IgD-negative memory B cell (primary cell): ENCODE measurements around the gene MBLAC2. TPM values are rescaled to one million over a fixed set of nuclear protein-coding genes. Genes with fewer than 3 reads are reported as not detected.

ENCODE experiments used
- H3K27ac Mint-ChIP-seq, 3 donors: one replicate each; pipeline ENCODE4 v1.8.0; 2020 to 2022; ENCODE audit warnings: mild to moderate bottlenecking in 3 of 3, mixed read lengths in 3 of 3, moderate library complexity in 1 of 3
- H3K27me3 Mint-ChIP-seq: one replicate; pipeline ENCODE4 v1.8.0; 2021; ENCODE audit warnings: mixed read lengths
- H3K36me3 Mint-ChIP-seq: one replicate; pipeline ENCODE4 v1.8.0; 2020; ENCODE audit warnings: mild to moderate bottlenecking, mixed read lengths
- H3K4me1 Mint-ChIP-seq, 3 donors: one replicate each; pipeline ENCODE4 v1.8.0; 2020 to 2022; ENCODE audit warnings: mixed read lengths in 3 of 3, mild to moderate bottlenecking in 1 of 3
- H3K4me3 Mint-ChIP-seq, 4 donors: one replicate each; pipeline ENCODE4 v1.8.0; 2020 to 2022; ENCODE audit warnings: mild to moderate bottlenecking in 4 of 4, mixed read lengths in 4 of 4, moderate library complexity in 3 of 4
- H3K9me3 Mint-ChIP-seq, 3 donors: one replicate each; pipeline ENCODE4 v1.8.0; 2020 to 2021; ENCODE audit warnings: mixed read lengths in 3 of 3, mild to moderate bottlenecking in 1 of 3
- polyA plus RNA-seq: library from polyadenylated mRNA; unstranded; fragments of 300-500 nt; fragmentation: Illumina TruSeq; gene quantifications from one replicate; pipeline ENCODE4 v1.2.3, GENCODE V29; 2021

MBLAC2 gene
- polyA plus RNA-seq, 1 donor from 2014 or later, result 3.7 TPM

GRCh38 chr5:90477621-90478215 lies 3.1 kb upstream of the MBLAC2 start:
- Mint-ChIP-seq H3K36me3 (no peaks in the 10 kb centered on the region), H3K4me1 (peaks cover 12 to 18% (median 16%) of the 10 kb centered on the region in 3 donors), H3K27me3 (no peaks in the 10 kb centered on the region), H3K4me3 (peak overlapping the region in 1 of 4 donors; percentile 25), H3K27ac (no peak overlapping the region), H3K9me3 (no peaks in the 10 kb centered on the region)

GRCh38 chr5:90477073-90477472 lies 2.5 kb upstream of the MBLAC2 start:
- no peaks in the 10 kb centered on the region for H3K27me3 Mint-ChIP-seq

GRCh38 chr5:90476391-90476790 lies 1.8 kb upstream of the MBLAC2 start:
- Mint-ChIP-seq H3K36me3 (no peaks in the 10 kb centered on the region), H3K27me3 (no peaks in the 10 kb centered on the region), H3K4me3 (peak overlapping the region in 2 of 4 donors; percentile 0 to 89), H3K4me1 (peaks cover 18 to 20% (median 20%) of the 10 kb centered on the region in 3 donors), H3K27ac (peak overlapping the region in 1 of 3 donors; percentile 87), H3K9me3 (no peaks in the 10 kb centered on the region)

More at GRCh38 chr5:90477073-90477472, 2.5 kb upstream of the MBLAC2 start:
- peak overlapping the region in 1 of 4 donors; percentile 25 for H3K4me3 Mint-ChIP-seq
- H3K36me3 Mint-ChIP-seq, result no peaks in the 10 kb centered on the region
- no peak overlapping the region for H3K27ac Mint-ChIP-seq
- no peaks in the 10 kb centered on the region for H3K9me3 Mint-ChIP-seq
- peaks cover 14 to 20% (median 20%) of the 10 kb centered on the region in 3 donors for H3K4me1 Mint-ChIP-seq

- peaks cover 23 to 27% (median 24%) of the 10 kb centered on the region in 3 donors for H3K4me1 Mint-ChIP-seq
- peak overlapping the region in 2 of 3 donors; percentile 16 to 87 for H3K27ac Mint-ChIP-seq
- H3K27me3 Mint-ChIP-seq, result no peaks in the 10 kb centered on the region
- no peaks in the 10 kb centered on the region for H3K9me3 Mint-ChIP-seq
- H3K36me3 Mint-ChIP-seq, result no peaks in the 10 kb centered on the region
- peak overlapping the region in 3 of 4 donors; percentile 89 to 99 (median 99) for H3K4me3 Mint-ChIP-seq
Observed at GRCh38 chr5:90475436-90475980, 937 bp upstream of the MBLAC2 start.

- H3K9me3 Mint-ChIP-seq, result no peaks in the 10 kb centered on the region
- H3K27me3 Mint-ChIP-seq, result no peaks in the 10 kb centered on the region
- H3K4me1 Mint-ChIP-seq, result peaks cover 25 to 29% (median 27%) of the 10 kb centered on the region in 3 donors
- H3K4me3 Mint-ChIP-seq, result peak overlapping the region; percentile 89 to 99 (median 99)
- peak overlapping the region; percentile 83 to 96 (median 87) for H3K27ac Mint-ChIP-seq
- peaks cover 2% of the 10 kb centered on the region for H3K36me3 Mint-ChIP-seq
Observed at GRCh38 chr5:90473396-90474234, 956 bp downstream of the MBLAC2 start.

- peaks cover 25 to 29% (median 27%) of the 10 kb centered on the region in 3 donors for H3K4me1 Mint-ChIP-seq
- H3K27ac Mint-ChIP-seq, result peak overlapping the region; percentile 83 to 96 (median 87)
- H3K36me3 Mint-ChIP-seq, result peaks cover 8% of the 10 kb centered on the region
- H3K27me3 Mint-ChIP-seq, result no peaks in the 10 kb centered on the region
- H3K9me3 Mint-ChIP-seq, result peaks cover 0 to 3% (median 0%) of the 10 kb centered on the region in 3 donors
- peak overlapping the region; percentile 89 to 99 (median 99) for H3K4me3 Mint-ChIP-seq
Observed at GRCh38 chr5:90472783-90473395, 1.7 kb downstream of the MBLAC2 start.

- H3K9me3 Mint-ChIP-seq, result no peaks in the 10 kb centered on the region
- H3K36me3 Mint-ChIP-seq, result peaks cover 5% of the 10 kb centered on the region
- peaks cover 0 to 11% (median 8%) of the 10 kb centered on the region in 3 donors for H3K4me1 Mint-ChIP-seq
- no peaks in the 10 kb centered on the region for H3K27me3 Mint-ChIP-seq
- no peak overlapping the region for H3K27ac Mint-ChIP-seq
- H3K4me3 Mint-ChIP-seq, result no peak overlapping the region
Observed at GRCh38 chr5:90461288-90461687, 13.3 kb downstream of the MBLAC2 start.

- Mint-ChIP-seq H3K9me3 (no peaks in the 10 kb centered on the region), H3K4me1 (no peaks in the 10 kb centered on the region), H3K36me3 (no peaks in the 10 kb centered on the region)
Observed at GRCh38 chr5:90446961-90447360, 27.6 kb downstream of the MBLAC2 start.

GRCh38 chr5:90440644-90441043 lies 33.9 kb downstream of the MBLAC2 start:
- Mint-ChIP-seq H3K9me3 (no peaks in the 10 kb centered on the region), H3K4me3 (peak overlapping the region in 2 of 4 donors; percentile 46 to 67), H3K27ac (no peak overlapping the region), H3K36me3 (peaks cover 3% of the 10 kb centered on the region), H3K4me1 (peaks cover 0 to 7% (median 3%) of the 10 kb centered on the region in 3 donors), H3K27me3 (peaks cover 2% of the 10 kb centered on the region)

More at GRCh38 chr5:90446961-90447360, 27.6 kb downstream of the MBLAC2 start:
- Mint-ChIP-seq H3K4me3 (no peak overlapping the region), H3K27me3 (no peaks in the 10 kb centered on the region), H3K27ac (no peak overlapping the region)

- peaks cover 3% of the 10 kb centered on the region for H3K36me3 Mint-ChIP-seq
- no peaks in the 10 kb centered on the region for H3K9me3 Mint-ChIP-seq
- peak overlapping the region in 1 of 4 donors; percentile 9 for H3K4me3 Mint-ChIP-seq
- H3K27ac Mint-ChIP-seq, result no peak overlapping the region
- peaks cover 2% of the 10 kb centered on the region for H3K27me3 Mint-ChIP-seq
- peaks cover 0 to 7% (median 3%) of the 10 kb centered on the region in 3 donors for H3K4me1 Mint-ChIP-seq
Observed at GRCh38 chr5:90438100-90438499, 36.5 kb downstream of the MBLAC2 start.

- Mint-ChIP-seq H3K9me3 (no peaks in the 10 kb centered on the region), H3K27ac (no peak overlapping the region), H3K4me1 (peaks cover 0 to 7% (median 3%) of the 10 kb centered on the region in 3 donors), H3K36me3 (peaks cover 3% of the 10 kb centered on the region), H3K27me3 (peaks cover 2% of the 10 kb centered on the region), H3K4me3 (no peak overlapping the region)
Observed at GRCh38 chr5:90437663-90438062, 36.9 kb downstream of the MBLAC2 start.

GRCh38 chr5:90434116-90434714 lies 40.4 kb downstream of the MBLAC2 start:
- Mint-ChIP-seq H3K4me1 (no peaks in the 10 kb centered on the region), H3K27ac (no peak overlapping the region), H3K4me3 (no peak overlapping the region), H3K9me3 (no peaks in the 10 kb centered on the region), H3K27me3 (peaks cover 2% of the 10 kb centered on the region), H3K36me3 (no peaks in the 10 kb centered on the region)

- Mint-ChIP-seq H3K27ac (no peak overlapping the region), H3K4me3 (no peak overlapping the region), H3K27me3 (peaks cover 4% of the 10 kb centered on the region), H3K9me3 (no peaks in the 10 kb centered on the region), H3K36me3 (no peaks in the 10 kb centered on the region), H3K4me1 (no peaks in the 10 kb centered on the region)
Observed at GRCh38 chr5:90424245-90424644, 50.3 kb downstream of the MBLAC2 start.

GRCh38 chr5:90421136-90421535 lies 53.4 kb downstream of the MBLAC2 start:
- no peak overlapping the region for H3K4me3 Mint-ChIP-seq
- no peaks in the 10 kb centered on the region for H3K36me3 Mint-ChIP-seq
- peaks cover 4% of the 10 kb centered on the region for H3K27me3 Mint-ChIP-seq
- no peaks in the 10 kb centered on the region for H3K4me1 Mint-ChIP-seq
- H3K27ac Mint-ChIP-seq, result no peak overlapping the region
- H3K9me3 Mint-ChIP-seq, result no peaks in the 10 kb centered on the region
